Measurements from ENCODE around the gene ARHGAP42. TPM values are rescaled to one million over a fixed set of nuclear protein-coding genes. Genes with fewer than 3 reads are reported as not detected.

ARHGAP42 gene
- total RNA-seq, 1 donor from 2014 or later: 12.0 TPM

- no peak for DNase-seq (ENCODE audit: low spot score)
- intact Hi-C loops (cut with DNase I): no loop called here
Measured at GRCh38 chr11:100817620-100818019, 130.5 kb downstream of the ARHGAP42 start.

DNA sequence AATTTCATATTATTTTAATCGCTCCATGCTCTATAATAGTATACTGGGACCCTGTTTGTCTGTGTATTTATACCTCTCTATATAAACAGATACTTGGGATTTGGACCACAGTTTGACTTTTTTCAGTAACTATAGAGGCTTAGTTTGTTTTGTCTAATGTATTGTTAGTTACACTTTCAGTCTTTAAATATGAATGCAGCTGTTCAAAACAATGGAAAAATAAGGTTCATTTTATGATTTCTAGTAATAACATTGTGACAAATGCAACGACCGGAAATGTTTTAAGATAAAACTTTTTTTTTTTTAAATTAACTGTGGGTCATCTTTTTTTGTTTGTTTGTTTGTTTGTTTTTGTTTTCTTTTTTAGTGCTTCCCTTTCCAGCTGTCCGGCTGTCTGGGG, 133.5 kb downstream of the ARHGAP42 start:
- intact Hi-C loops (cut with DNase I): loop anchor here (5.0 kb wide), 1 partner anchor 33 kb away; no protein-coding TSS in a partner anchor
- no peak for DNase-seq (ENCODE audit: low spot score)

DNA sequence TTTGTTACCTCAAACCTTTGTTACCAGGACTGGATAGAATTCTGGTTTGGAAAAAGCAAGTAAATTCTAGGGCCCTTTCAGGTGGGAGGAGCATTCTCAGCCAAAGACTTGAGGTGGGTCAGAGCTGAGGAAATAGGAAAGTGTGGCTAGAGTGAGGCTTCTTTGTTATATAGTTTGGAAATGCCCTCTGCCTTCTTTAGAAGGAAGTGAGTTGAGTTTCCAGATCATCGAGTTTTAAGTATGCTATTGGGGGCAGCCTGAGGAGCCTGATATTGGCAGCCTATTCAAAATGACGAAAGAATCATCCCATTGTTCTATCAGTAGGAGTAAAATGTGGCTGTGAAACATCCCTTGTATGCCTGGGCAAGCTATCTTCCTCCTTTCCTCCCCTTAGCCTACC, 134.1 kb downstream of the ARHGAP42 start:
- intact Hi-C loops (cut with DNase I): loop anchor here (5.0 kb wide), 1 partner anchor 34 kb away; no protein-coding TSS in a partner anchor
- DNase-seq (ENCODE audit: low spot score): no peak

- intact Hi-C loops (cut with DNase I): loop anchor here (5.0 kb wide), 1 partner anchor 36 kb away; no protein-coding TSS in a partner anchor
- DNase-seq (ENCODE audit: low spot score): no peak
Measured at GRCh38 chr11:100823360-100823759, 136.3 kb downstream of the ARHGAP42 start.

GRCh38 chr11:100824041-100824809, 137.1 kb downstream of the ARHGAP42 start:
- intact Hi-C loops (cut with DNase I): loop anchor here (5.0 kb wide), 1 partner anchor 37 kb away; no protein-coding TSS in a partner anchor
- DNase-seq (ENCODE audit: low spot score): no peak

DNA sequence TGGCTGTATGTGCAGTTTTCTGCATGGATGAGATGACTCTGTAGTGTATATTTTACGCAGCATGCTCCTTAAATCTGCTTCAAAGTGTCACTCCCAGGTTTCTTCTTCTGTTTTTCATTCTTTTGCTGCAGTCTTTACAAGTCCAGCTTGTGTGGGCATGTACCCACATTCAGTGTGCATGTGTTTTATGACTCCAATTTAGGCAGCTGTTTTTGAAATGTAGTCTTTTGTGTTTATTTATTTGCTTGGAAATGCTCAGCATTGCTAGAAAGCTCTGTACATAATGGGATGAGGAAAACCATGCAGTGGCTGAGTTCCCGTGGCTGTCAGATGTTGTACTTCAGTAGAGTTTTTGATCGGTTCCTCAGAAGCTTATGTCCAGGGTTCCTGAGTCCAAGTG, 138.5 kb downstream of the ARHGAP42 start:
- no peak for DNase-seq (ENCODE audit: low spot score)
- intact Hi-C loops (cut with DNase I): no loop called here

DNA sequence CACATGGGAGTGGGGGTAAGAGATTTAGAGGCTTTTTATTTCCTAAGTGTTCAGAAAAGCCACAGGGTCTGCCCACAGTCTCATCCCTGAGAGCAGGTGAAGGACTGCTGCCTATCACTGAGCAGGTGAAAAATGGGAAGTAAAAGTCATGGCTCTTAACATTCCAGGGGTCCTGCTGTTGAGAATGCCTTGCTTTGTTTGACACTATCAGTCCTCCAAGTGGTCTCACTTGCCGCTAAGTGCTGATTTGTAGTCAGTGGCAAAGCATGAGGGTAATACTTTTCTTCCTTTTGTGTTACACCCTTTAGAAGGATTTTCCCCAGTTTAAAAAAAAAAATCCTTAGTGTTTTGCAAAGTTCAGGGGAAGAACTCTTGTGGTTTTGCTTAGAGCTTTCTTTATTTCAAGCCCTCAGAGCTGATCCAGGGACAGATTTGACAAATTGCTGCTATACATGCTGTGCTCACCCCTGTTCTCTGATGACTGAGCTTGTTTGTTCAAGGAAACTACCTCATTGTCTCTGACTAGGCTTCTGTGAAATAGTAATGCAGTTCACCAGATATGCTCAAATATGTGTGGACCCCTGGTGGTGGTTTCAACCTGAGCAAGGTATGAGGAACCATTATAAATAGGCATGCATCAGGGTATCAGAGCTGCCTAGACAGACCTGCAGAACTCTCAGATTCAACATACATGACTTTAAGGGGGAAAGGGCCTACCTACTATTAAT, 141.0 kb downstream of the ARHGAP42 start:
- DNase-seq (ENCODE audit: low spot score): no peak
- intact Hi-C loops (cut with DNase I): no loop called here

DNA sequence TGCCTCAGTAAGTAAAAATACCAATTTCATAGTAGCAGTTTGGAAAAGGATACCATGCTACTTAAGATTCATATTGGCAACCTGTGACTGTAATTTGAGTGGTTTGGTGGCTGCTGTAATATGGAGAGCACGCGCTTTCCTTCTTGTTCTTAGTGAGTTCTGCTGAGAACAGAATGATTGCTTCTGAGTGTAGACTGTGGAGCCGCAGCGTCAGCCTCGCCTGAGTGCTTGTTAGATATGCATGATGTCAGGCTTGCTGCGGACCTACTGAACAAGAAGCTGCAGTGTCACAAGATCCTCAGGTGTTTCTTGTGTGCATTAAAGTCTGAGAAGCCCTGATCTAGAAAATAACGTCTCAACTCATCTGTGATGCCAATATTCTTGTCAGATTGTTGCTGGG, 143.2 kb downstream of the ARHGAP42 start:
- no peak for DNase-seq (ENCODE audit: low spot score)
- intact Hi-C loops (cut with DNase I): no loop called here

GRCh38 chr11:100830978-100831732, 144.1 kb downstream of the ARHGAP42 start:
- no peak for DNase-seq (ENCODE audit: low spot score)
- intact Hi-C loops (cut with DNase I): no loop called here

- intact Hi-C loops (cut with DNase I): no loop called here
- DNase-seq (ENCODE audit: low spot score): no peak
Measured at GRCh38 chr11:100831929-100832494, 144.9 kb downstream of the ARHGAP42 start.

DNA sequence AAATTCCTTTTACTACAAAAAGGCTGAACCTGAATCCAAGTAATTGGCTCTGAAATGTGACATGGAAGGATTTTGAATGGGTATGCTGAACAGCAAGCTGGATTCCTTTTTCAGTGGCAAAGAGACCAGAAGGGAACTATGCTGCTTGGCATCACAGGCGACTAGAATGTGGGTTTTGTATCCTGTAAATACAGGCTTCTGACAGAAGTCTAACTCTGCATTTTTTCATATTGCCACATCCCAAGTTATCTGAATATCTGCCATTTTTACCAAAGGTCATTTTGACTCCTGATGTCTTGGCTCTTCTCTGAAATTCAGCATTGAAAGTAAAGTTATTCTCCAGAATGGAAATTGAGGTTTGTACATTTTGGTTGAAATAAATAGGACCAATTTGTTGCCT, 145.7 kb downstream of the ARHGAP42 start:
- DNase-seq (ENCODE audit: low spot score): no peak
- intact Hi-C loops (cut with DNase I): no loop called here

DNA sequence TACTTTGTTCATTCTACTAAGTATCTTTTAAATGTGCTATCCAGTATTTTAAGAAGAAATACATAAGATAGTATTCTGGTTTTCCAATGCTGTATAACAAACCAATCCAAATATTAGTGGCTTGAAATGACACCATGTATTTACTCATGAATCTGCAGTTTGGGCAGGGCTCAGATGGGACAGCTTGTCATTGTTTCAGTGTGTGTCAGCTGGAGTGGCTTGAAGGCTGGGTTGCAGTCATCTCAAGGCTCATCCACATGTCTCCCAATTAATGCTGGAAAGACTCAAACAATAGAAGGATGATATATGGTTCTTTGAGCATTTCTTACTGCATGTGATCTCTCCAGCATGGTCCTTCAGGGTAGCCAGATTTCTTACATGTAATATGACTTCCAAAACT, 146.2 kb downstream of the ARHGAP42 start:
- DNase-seq (ENCODE audit: low spot score): no peak
- intact Hi-C loops (cut with DNase I): no loop called here

- intact Hi-C loops (cut with DNase I): no loop called here
- DNase-seq (ENCODE audit: low spot score): no peak
Measured at GRCh38 chr11:100835854-100836253, 148.8 kb downstream of the ARHGAP42 start.

GRCh38 chr11:100837311-100837710, 150.2 kb downstream of the ARHGAP42 start:
- intact Hi-C loops (cut with DNase I): no loop called here
- no peak for DNase-seq (ENCODE audit: low spot score)

DNA sequence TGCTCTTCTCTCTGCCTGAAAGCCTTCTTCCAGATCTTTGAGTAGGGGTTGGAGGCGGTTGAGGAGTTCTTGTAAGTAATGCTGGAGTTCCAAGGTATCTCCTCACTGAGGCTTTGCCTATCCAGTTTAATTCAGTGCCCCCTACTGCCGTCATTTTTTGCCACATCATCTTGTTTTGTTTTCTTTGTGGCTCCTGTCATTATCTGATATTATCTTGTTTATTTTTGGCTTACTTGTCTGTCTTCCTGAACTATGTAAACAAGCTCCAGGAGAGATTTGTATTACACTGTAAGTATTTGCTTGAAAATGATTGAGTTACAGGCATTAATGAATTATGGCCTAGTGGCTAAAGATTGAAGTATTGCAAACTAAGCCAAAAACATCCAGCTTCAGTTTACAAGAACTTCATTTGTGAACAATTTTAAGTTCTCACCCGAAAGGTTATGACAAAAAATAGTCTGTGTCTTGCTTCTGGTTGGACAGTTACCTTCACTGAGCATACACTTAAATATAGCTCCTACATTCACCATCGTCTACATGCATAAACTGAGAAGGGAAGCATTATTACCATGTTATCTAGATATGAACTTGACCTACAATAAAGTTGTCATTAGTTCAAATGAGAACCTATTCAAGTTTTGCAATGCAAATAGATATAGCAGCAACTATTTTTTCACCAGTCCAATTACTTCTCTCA, 154.8 kb downstream of the ARHGAP42 start:
- intact Hi-C loops (cut with DNase I): no loop called here

DNA sequence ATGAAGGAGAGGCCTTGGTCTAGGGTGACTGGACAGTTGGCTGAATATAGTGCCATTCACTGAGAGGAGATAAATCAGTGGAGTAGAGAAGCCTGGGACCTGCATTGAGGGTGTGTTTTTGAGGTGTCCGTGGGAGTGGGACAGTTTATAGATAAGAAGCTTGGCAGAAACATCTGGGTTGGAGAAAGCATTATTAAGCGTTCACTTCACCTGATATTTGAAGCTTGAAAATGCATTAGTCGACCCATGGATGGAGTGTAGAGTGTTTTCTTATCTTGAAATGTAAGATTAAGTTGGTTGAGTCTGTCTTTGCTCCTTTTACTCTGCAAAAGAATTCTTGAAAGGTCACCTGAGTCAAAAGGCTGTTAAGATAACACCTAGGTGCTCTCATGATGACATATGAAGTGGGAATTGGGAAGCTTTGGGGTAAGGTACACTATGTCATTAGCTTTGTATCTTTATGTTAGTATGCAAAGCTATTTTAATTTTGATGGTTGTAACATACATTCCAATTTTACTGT, 160.7 kb downstream of the ARHGAP42 start:
- intact Hi-C loops (cut with DNase I): no loop called here

More for the DNA sequence above, 154.8 kb downstream of the ARHGAP42 start:
- no peak for DNase-seq (ENCODE audit: low spot score)

DNA sequence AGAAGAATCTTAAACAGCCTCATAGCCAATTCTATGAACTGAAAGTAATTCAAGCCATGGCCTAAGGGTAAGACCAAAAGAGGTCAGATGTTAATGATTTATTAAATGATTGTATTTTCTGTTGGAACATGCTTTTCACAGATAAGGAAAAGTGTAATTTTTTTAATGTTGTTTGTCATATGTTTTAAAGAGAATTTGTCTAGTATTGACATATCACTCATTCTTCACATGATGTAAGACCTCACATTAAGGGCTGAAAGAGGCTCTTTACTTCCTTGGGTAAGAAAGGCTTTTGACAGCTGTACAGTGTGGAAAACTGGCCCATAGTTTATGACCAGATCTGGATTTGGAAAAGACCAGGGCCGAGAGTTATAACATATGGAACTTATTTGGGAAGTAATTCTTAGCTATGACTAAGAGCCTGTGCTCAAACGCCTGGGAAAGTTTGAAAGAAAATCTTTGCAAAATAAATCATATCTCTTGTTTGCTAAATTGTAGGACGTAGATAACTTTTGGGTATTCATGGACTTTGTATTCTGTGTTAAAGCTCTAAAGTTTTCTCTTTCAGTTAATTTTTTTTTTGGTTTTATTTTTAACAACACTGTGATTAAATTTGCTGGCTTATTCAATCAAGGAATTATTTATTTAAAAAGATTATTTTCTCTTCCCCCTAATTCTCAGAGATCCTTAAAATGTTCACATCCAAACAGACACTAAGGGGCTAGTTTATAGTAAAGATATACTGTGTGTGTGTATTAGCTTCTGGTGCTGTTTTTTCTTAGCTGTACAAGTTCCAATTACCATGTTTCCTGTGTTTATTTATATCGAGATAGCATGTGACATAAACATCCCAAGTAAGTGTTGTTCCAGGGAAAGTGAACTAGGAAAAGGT, 162.2 kb downstream of the ARHGAP42 start:
- intact Hi-C loops (cut with DNase I): no loop called here

More for the DNA sequence above, 160.7 kb downstream of the ARHGAP42 start:
- DNase-seq (ENCODE audit: low spot score): no peak

GRCh38 chr11:100849901-100850235, 162.8 kb downstream of the ARHGAP42 start:
- intact Hi-C loops (cut with DNase I): no loop called here
- DNase-seq (ENCODE audit: low spot score): no peak

More for the DNA sequence above, 162.2 kb downstream of the ARHGAP42 start:
- no peak for DNase-seq (ENCODE audit: low spot score)

Measured in cardiac septum (tissue), 1 donor.